GM18511 (cell line): ENCODE measurements around the gene ARHGAP26.

Experiments
- ATAC-seq: cut with Tn5 transposase; IDR thresholded peaks from one replicate; pipeline ENCODE4 v1.9.1; 2021; ENCODE audit warnings: mild to moderate bottlenecking, moderate library complexity; ENCODE audit not compliant: unreplicated experiment

Gene ARHGAP26

GRCh38 chr5:142845954-142846398, 75.8 kb downstream of the ARHGAP26 start:
- ATAC-seq, result peak; percentile 77

- peak; percentile 40 for ATAC-seq
Observed at GRCh38 chr5:142846406-142846805, 76.2 kb downstream of the ARHGAP26 start.

- ATAC-seq, result no peak
Observed at GRCh38 chr5:142847898-142848790, 78.0 kb downstream of the ARHGAP26 start.

- ATAC-seq, result no peak
Observed at GRCh38 chr5:142849466-142849865, 79.3 kb downstream of the ARHGAP26 start.

GRCh38 chr5:142849880-142850279, 79.7 kb downstream of the ARHGAP26 start:
- no peak for ATAC-seq

- ATAC-seq, result no peak
Observed at GRCh38 chr5:142851731-142852130, 81.6 kb downstream of the ARHGAP26 start.

- no peak for ATAC-seq
Observed at GRCh38 chr5:142852416-142853198, 82.4 kb downstream of the ARHGAP26 start.

GRCh38 chr5:142853682-142854081, 83.5 kb downstream of the ARHGAP26 start:
- ATAC-seq, result no peak

GRCh38 chr5:142856269-142856782, 86.1 kb downstream of the ARHGAP26 start:
- no peak for ATAC-seq

GRCh38 chr5:142857405-142857804, 87.2 kb downstream of the ARHGAP26 start:
- ATAC-seq, result no peak

- ATAC-seq, result no peak
Observed at GRCh38 chr5:142859037-142859436, 88.9 kb downstream of the ARHGAP26 start.

GRCh38 chr5:142860270-142860669, 90.1 kb downstream of the ARHGAP26 start:
- ATAC-seq, result no peak

- no peak for ATAC-seq
Observed at GRCh38 chr5:142861011-142861410, 90.8 kb downstream of the ARHGAP26 start.

GRCh38 chr5:142862594-142862993, 92.4 kb downstream of the ARHGAP26 start:
- ATAC-seq, result no peak

GRCh38 chr5:142863856-142864255, 93.7 kb downstream of the ARHGAP26 start:
- no peak for ATAC-seq

GRCh38 chr5:142864290-142865260, 94.4 kb downstream of the ARHGAP26 start:
- ATAC-seq, result no peak

- no peak for ATAC-seq
Observed at GRCh38 chr5:142865631-142866030, 95.5 kb downstream of the ARHGAP26 start.

- ATAC-seq, result peak; percentile 78
Observed at GRCh38 chr5:142866563-142867275, 96.5 kb downstream of the ARHGAP26 start.

- ATAC-seq, result no peak
Observed at GRCh38 chr5:142869886-142870285, 99.7 kb downstream of the ARHGAP26 start.
